MCF 10A (cell line): Measurements from ENCODE around the gene GPBP1. TPM values are rescaled to one million over a fixed set of nuclear protein-coding genes. Genes with fewer than 3 reads are reported as not detected.
"Not testable (repeated sequence)": the region's sequence is repeated elsewhere in the genome, so short reads cannot be mapped to it uniquely, and the experiment has no call there.

ENCODE experiments used
- BruUV-seq: library from RNA; stranded (reverse); fragments of 400-500 nt; replicated peaks from 2 replicates; lab custom pipeline; 2021; lab: Mats Ljungman, UMichigan
- CTCF ChIA-PET: fragments of 300-600 bp; sonication (Branson Sonifier 250); formaldehyde crosslinking; extraction: SDS; loops from one replicate; lab custom pipeline; 2021; ENCODE audit warnings: antibody characterized with exemption, inconsistent platforms; lab: Yijun Ruan, JAX
- POLR2A ChIA-PET: fragments of 300-600, 350-650 bp; sonication (Branson Sonifier 250); formaldehyde crosslinking; extraction: SDS; loops from one replicate; lab custom pipeline; 2020; ENCODE audit warnings: antibody characterized with exemption, inconsistent platforms; lab: Yijun Ruan, JAX
- DNase-seq: peaks from one replicate; pipeline ENCODE4 v3.0.0-alpha.2; 2018; ENCODE audit not compliant: unreplicated experiment
- H3K27ac Mint-ChIP-seq: one replicate; pipeline ENCODE4 v1.8.0; 2022; ENCODE audit warnings: mild to moderate bottlenecking, low read depth, mixed read lengths; ENCODE audit not compliant: unreplicated experiment
- H3K27me3 Mint-ChIP-seq: one replicate; pipeline ENCODE4 v1.8.0; 2022; ENCODE audit warnings: mixed read lengths; ENCODE audit not compliant: insufficient read depth, unreplicated experiment
- H3K36me3 Mint-ChIP-seq: one replicate; pipeline ENCODE4 v1.8.0; 2022; ENCODE audit warnings: mild to moderate bottlenecking, moderate library complexity, mixed read lengths; ENCODE audit not compliant: insufficient read depth, unreplicated experiment
- H3K4me1 Mint-ChIP-seq: one replicate; pipeline ENCODE4 v1.8.0; 2022; ENCODE audit warnings: mixed read lengths; ENCODE audit not compliant: insufficient read depth, unreplicated experiment
- H3K4me3 Mint-ChIP-seq: one replicate; pipeline ENCODE4 v1.8.0; 2022; ENCODE audit warnings: mild to moderate bottlenecking, moderate library complexity, mixed read lengths; ENCODE audit not compliant: unreplicated experiment
- H3K9me3 Mint-ChIP-seq: one replicate; pipeline ENCODE4 v1.8.0; 2022; ENCODE audit warnings: mixed read lengths; ENCODE audit not compliant: unreplicated experiment
- intact Hi-C: fragments of 100-400 bp; cut with micrococcal nuclease; formaldehyde crosslinking; loops from 2 replicates; pipeline ENCODE4 v1.14.1; 2022
- total RNA-seq: library from RNA; stranded (reverse); gene quantifications from 2 replicates; pipeline ENCODE4 v1.2.3, GENCODE V29; 2022
- TF ChIP-seq, protein P1 (sequence below): fragments of 200-600 bp; IDR thresholded peaks from one replicate; pipeline ENCODE4 v1.8.0; 2022; ENCODE audit warnings: antibody characterized with exemption, mild to moderate bottlenecking; ENCODE audit not compliant: unreplicated experiment

The GPBP1 gene
- total RNA-seq, 1 experiment from 2014 or later = 63.6 TPM

DNA sequence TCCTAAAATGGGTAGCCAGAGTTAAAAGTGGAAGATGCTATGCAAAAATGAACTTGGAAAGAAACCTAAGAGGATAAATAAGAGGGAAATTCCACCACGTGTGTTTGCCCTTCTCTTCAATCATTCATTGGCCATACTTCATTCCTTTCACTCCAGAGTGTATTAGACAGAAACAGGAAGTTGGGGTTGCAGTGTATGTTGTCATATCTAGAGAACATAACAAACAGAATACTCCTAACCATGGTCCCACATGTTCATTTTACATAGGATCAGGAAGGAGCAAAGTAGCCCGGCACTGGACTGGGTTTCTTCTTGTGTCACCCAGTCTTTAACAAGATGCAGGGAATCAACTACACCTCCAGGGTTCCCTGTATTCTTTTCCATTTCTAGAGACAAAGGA is 7.6 kb upstream of the GPBP1 start:
- Mint-ChIP-seq H3K9me3 (no peaks in the 10 kb centered on the region), H3K36me3 (no peaks in the 10 kb centered on the region), H3K4me3 (no peak overlapping the region), H3K4me1 (no peaks in the 10 kb centered on the region), H3K27ac (no peak overlapping the region), H3K27me3 (no peaks in the 10 kb centered on the region)
- no peak for DNase-seq
- intact Hi-C loops = no loop called here
- ChIA-PET CTCF (no interaction called here), POLR2A (no interaction called here)
- TF ChIP-seq, protein P1, sequence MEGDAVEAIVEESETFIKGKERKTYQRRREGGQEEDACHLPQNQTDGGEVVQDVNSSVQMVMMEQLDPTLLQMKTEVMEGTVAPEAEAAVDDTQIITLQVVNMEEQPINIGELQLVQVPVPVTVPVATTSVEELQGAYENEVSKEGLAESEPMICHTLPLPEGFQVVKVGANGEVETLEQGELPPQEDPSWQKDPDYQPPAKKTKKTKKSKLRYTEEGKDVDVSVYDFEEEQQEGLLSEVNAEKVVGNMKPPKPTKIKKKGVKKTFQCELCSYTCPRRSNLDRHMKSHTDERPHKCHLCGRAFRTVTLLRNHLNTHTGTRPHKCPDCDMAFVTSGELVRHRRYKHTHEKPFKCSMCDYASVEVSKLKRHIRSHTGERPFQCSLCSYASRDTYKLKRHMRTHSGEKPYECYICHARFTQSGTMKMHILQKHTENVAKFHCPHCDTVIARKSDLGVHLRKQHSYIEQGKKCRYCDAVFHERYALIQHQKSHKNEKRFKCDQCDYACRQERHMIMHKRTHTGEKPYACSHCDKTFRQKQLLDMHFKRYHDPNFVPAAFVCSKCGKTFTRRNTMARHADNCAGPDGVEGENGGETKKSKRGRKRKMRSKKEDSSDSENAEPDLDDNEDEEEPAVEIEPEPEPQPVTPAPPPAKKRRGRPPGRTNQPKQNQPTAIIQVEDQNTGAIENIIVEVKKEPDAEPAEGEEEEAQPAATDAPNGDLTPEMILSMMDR = no peak
- BruUV-seq = no TSS peak

DNA sequence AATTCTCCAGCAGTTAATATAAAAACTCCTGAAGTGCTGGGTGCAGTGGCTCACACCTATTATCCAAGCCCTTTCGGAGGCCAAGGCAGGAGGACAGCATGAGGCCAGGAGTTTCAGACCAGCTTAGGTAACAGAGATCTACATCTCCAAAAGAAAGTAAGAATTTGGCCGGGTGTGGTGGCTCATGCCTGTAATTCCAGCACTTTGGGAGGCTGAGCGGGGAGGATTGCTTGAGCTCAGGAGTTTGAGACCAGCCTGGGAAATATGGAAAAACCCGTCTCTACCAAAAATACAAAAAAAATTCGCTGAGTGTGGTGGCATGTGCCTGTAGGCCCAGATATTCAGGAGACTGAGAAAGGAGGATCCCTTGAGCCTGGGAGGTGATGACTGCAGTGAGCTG is 6.7 kb upstream of the GPBP1 start:
- Mint-ChIP-seq H3K36me3 (no peaks in the 10 kb centered on the region), H3K9me3 (no peaks in the 10 kb centered on the region), H3K27me3 (no peaks in the 10 kb centered on the region), H3K4me3 (no peak overlapping the region), H3K27ac (no peak overlapping the region), H3K4me1 (peaks cover 4% of the 10 kb centered on the region)
- POLR2A ChIA-PET = no interaction called here
- TF ChIP-seq, protein P1 = no peak
- CTCF ChIA-PET = interaction anchor here (0.7 kb wide), 1 partner anchor 22 kb away, joined by 5 read pairs; no protein-coding TSS in a partner anchor
- DNase-seq = no peak
- intact Hi-C loops = no loop called here
- BruUV-seq = no TSS peak

DNA sequence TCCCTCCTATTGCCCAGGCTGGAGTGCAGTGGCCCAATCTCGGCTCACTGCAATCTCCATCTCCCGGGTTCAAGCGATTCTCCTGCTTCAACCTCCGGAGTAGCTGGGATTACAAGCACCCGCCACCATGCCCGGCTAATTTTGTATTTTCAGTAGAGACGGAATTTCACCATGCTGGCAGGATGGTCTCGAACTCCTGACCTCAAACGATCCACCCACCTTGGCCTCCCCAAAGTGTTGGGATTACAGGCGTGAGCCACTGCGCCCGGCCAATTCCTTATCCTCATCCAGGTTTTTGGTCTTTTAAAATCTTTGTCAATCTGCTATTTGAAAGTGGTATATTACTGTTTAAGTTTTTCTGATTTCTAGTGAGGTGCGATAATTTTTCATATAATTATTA is 3.7 kb upstream of the GPBP1 start:
- H3K4me3 Mint-ChIP-seq, H3K27me3 Mint-ChIP-seq, POLR2A ChIA-PET, H3K27ac Mint-ChIP-seq, DNase-seq, intact Hi-C loops, BruUV-seq, H3K9me3 Mint-ChIP-seq, H3K4me1 Mint-ChIP-seq: not testable (repeated sequence)
- H3K36me3 Mint-ChIP-seq = peaks cover 18% of the 10 kb centered on the region
- CTCF ChIA-PET = interaction anchor here (0.8 kb wide), 1 partner anchor 32 kb away, joined by 3 read pairs; no protein-coding TSS in a partner anchor

DNA sequence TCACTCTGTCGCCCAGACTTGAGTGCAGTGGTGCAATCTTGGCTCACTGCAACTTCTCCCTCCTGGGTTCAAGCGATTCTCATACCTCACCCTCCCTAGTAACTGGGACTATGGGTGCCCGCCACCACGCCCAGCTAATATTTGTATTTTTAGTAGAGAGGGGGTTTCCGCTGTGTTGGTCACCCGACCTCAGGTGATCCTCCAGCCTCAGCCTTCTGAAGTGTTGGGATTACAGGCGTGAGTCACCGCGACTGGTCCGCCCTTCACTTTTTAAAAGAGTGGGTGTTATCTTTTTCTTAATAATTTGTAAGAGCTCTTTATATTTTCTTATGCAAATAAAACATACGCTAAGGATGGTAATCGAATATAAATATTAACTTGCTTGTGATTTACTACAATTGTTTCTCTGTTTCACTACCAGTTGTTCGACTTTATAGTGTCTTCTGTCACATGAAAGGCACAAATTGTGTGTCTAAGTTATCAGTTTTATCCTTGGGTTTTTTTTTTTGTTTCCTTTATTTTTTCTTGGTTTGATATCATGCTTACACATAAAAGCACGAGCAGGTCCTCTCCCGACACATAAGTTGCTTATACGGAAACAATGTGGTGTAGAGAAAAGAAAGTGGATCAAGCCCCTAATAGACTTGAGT is 1.9 kb upstream of the GPBP1 start:
- no peaks in the 10 kb centered on the region for H3K27me3 Mint-ChIP-seq
- H3K27ac Mint-ChIP-seq = peak overlapping the region; percentile 99
- no peaks in the 10 kb centered on the region for H3K9me3 Mint-ChIP-seq
- no TSS peak for BruUV-seq
- H3K36me3 Mint-ChIP-seq = peaks cover 31% of the 10 kb centered on the region
- CTCF ChIA-PET = no interaction called here
- H3K4me3 Mint-ChIP-seq = peak overlapping the region; percentile 97
- DNase-seq = peak; percentile 67
- intact Hi-C loops = loop anchor here (2.0 kb wide), 1 partner anchor 33 kb away; no protein-coding TSS in a partner anchor
- peaks cover 9% of the 10 kb centered on the region for H3K4me1 Mint-ChIP-seq
- POLR2A ChIA-PET = interaction anchor here (0.8 to 1.0 kb wide), 7 partner anchors 9 to 262 kb away, joined by 3 to 7 read pairs (median 3); partner anchors contain the start of gene SETD9
- TF ChIP-seq, protein P1 = no peak
